Measurements from ENCODE around the gene MRPL45.
A peak's percentile ranks its signal among the peaks of the same experiment; 100 is the strongest.

Gene MRPL45

GRCh38 chr17:38343608-38344419 lies 46.8 kb downstream of the MRPL45 start, which contains the start of gene GPR179:
TSS of gene GPR179 (minus strand) at chr17:38343956. CDS start at chr17:38343789, 167 bp downstream.
- Histone ChIP-seq H3K36me3 (replicated peaks) (no peaks in the 10 kb centered on the region), H3K9me3 (no peaks in the 10 kb centered on the region), H3K4me3 (no peak within 1 kb of the TSS), H3K27me3 (ENCODE audit: low read depth) (no peaks in the 10 kb centered on the region), H3K4me1 (no peaks in the 10 kb centered on the region)
- no peak for DNase-seq (ENCODE audit: low spot score in 2 of 2)
- in situ Hi-C loops (cut with MboI; ENCODE audit: low sequenced_read_pairs) = loop anchor here (10.0 kb wide), 1 partner anchor 141 kb away; no protein-coding TSS in a partner anchor

- in situ Hi-C loops (cut with MboI; ENCODE audit: low sequenced_read_pairs) = loop anchor here (10.0 kb wide), 1 partner anchor 140 kb away; no protein-coding TSS in a partner anchor
- Histone ChIP-seq H3K36me3 (replicated peaks) (no peaks in the 10 kb centered on the region; the same call in 1 of the 2 replicates), H3K4me3 (no peak overlapping the region), H3K9me3 (no peaks in the 10 kb centered on the region), H3K27me3 (ENCODE audit: low read depth) (no peaks in the 10 kb centered on the region), H3K4me1 (no peaks in the 10 kb centered on the region; the same call in 1 of the 2 replicates)
- no peak for DNase-seq (ENCODE audit: low spot score in 2 of 2)
Measured at GRCh38 chr17:38344420-38344745, 47.4 kb downstream of the MRPL45 start.

- H3K36me3 ChIP-seq (replicated peaks) = no peaks in the 10 kb centered on the region; the same call in 1 of the 2 replicates
- no peak overlapping the region for H3K4me3 ChIP-seq
- no peaks in the 10 kb centered on the region for H3K27me3 ChIP-seq (ENCODE audit: low read depth)
- no peak for DNase-seq (ENCODE audit: low spot score in 2 of 2)
- H3K4me1 ChIP-seq = peaks cover 4% of the 10 kb centered on the region
- in situ Hi-C loops (cut with MboI; ENCODE audit: low sequenced_read_pairs) = loop anchor here (5.0 to 10.0 kb wide), 2 partner anchors 67 to 139 kb away; no protein-coding TSS in a partner anchor
- no peaks in the 10 kb centered on the region for H3K9me3 ChIP-seq
Measured at GRCh38 chr17:38345743-38346142, 48.8 kb downstream of the MRPL45 start.

- H3K36me3 ChIP-seq (replicated peaks) = no peaks in the 10 kb centered on the region; the same call in 1 of the 2 replicates
- no peak overlapping the region for H3K4me3 ChIP-seq
- peaks cover 22% of the 10 kb centered on the region for H3K4me1 ChIP-seq
- no peaks in the 10 kb centered on the region for H3K27me3 ChIP-seq (ENCODE audit: low read depth)
- DNase-seq (ENCODE audit: low spot score in 2 of 2) = peak; percentile 70 to 92
- in situ Hi-C loops (cut with MboI; ENCODE audit: low sequenced_read_pairs) = loop anchor here (5.0 to 10.0 kb wide), 2 partner anchors 63 to 136 kb away; no protein-coding TSS in a partner anchor
- no peaks in the 10 kb centered on the region for H3K9me3 ChIP-seq
Measured at GRCh38 chr17:38349097-38349730, 52.2 kb downstream of the MRPL45 start.

GRCh38 chr17:38350035-38350434 lies 53.1 kb downstream of the MRPL45 start:
- H3K4me1 ChIP-seq = peaks cover 30% of the 10 kb centered on the region
- in situ Hi-C loops (cut with MboI; ENCODE audit: low sequenced_read_pairs) = no loop called here
- H3K36me3 ChIP-seq (replicated peaks) = no peaks in the 10 kb centered on the region; the same call in 1 of the 2 replicates
- no peaks in the 10 kb centered on the region for H3K9me3 ChIP-seq
- H3K27me3 ChIP-seq (ENCODE audit: low read depth) = no peaks in the 10 kb centered on the region
- H3K4me3 ChIP-seq = no peak overlapping the region
- no peak for DNase-seq (ENCODE audit: low spot score in 2 of 2)

GRCh38 chr17:38351412-38352222 lies 54.6 kb downstream of the MRPL45 start, which contains the start of gene SOCS7:
TSS of gene SOCS7 (plus strand) at chr17:38351844. CDS start at chr17:38352053, 209 bp downstream.
- no peaks in the 10 kb centered on the region for H3K9me3 ChIP-seq
- peaks cover 35% of the 10 kb centered on the region for H3K4me1 ChIP-seq
- in situ Hi-C loops (cut with MboI; ENCODE audit: low sequenced_read_pairs) = no loop called here

GRCh38 chr17:38352245-38353085 lies 55.5 kb downstream of the MRPL45 start:
- in situ Hi-C loops (cut with MboI; ENCODE audit: low sequenced_read_pairs) = no loop called here
- no peaks in the 10 kb centered on the region for H3K27me3 ChIP-seq (ENCODE audit: low read depth)
- peak in 1 of 2 experiments; percentile 46 for DNase-seq (ENCODE audit: low spot score in 2 of 2)
- peak overlapping the region; percentile 65 for H3K4me3 ChIP-seq
- H3K36me3 ChIP-seq (replicated peaks) = no peaks in the 10 kb centered on the region; the same call in 1 of the 2 replicates
- peaks cover 38% of the 10 kb centered on the region for H3K4me1 ChIP-seq
- H3K9me3 ChIP-seq = no peaks in the 10 kb centered on the region

More at GRCh38 chr17:38351412-38352222, 54.6 kb downstream of the MRPL45 start, which contains the start of gene SOCS7:
- DNase-seq (ENCODE audit: low spot score in 2 of 2) = peak; percentile 78 to 97
- H3K36me3 ChIP-seq (replicated peaks) = no peaks in the 10 kb centered on the region; the same call in 1 of the 2 replicates
- no peaks in the 10 kb centered on the region for H3K27me3 ChIP-seq (ENCODE audit: low read depth)
- peak within 1 kb of the TSS; percentile 65 for H3K4me3 ChIP-seq

GRCh38 chr17:38353086-38353604 lies 56.2 kb downstream of the MRPL45 start:
- in situ Hi-C loops (cut with MboI; ENCODE audit: low sequenced_read_pairs) = no loop called here
- H3K27me3 ChIP-seq (ENCODE audit: low read depth) = no peaks in the 10 kb centered on the region
- H3K36me3 ChIP-seq (replicated peaks) = no peaks in the 10 kb centered on the region; the same call in 1 of the 2 replicates
- peak overlapping the region; percentile 65 for H3K4me3 ChIP-seq
- H3K9me3 ChIP-seq = no peaks in the 10 kb centered on the region
- peaks cover 44% of the 10 kb centered on the region for H3K4me1 ChIP-seq
- DNase-seq (ENCODE audit: low spot score in 2 of 2) = no peak

- Histone ChIP-seq H3K9me3 (no peaks in the 10 kb centered on the region), H3K4me1 (peaks cover 47% of the 10 kb centered on the region)
- in situ Hi-C loops (cut with MboI; ENCODE audit: low sequenced_read_pairs) = no loop called here
Measured at GRCh38 chr17:38353668-38354067, 56.7 kb downstream of the MRPL45 start.

GRCh38 chr17:38354466-38354865 lies 57.5 kb downstream of the MRPL45 start:
- in situ Hi-C loops (cut with MboI; ENCODE audit: low sequenced_read_pairs) = no loop called here
- no peaks in the 10 kb centered on the region for H3K9me3 ChIP-seq
- H3K4me3 ChIP-seq = peak overlapping the region; percentile 1; the same call in 1 of the 2 replicates
- peak; percentile 22 to 29 for DNase-seq (ENCODE audit: low spot score in 2 of 2)
- H3K4me1 ChIP-seq = peaks cover 47% of the 10 kb centered on the region
- H3K36me3 ChIP-seq (replicated peaks) = no peaks in the 10 kb centered on the region; the same call in 1 of the 2 replicates
- no peaks in the 10 kb centered on the region for H3K27me3 ChIP-seq (ENCODE audit: low read depth)

More at GRCh38 chr17:38353668-38354067, 56.7 kb downstream of the MRPL45 start:
- peak overlapping the region; percentile 65 for H3K4me3 ChIP-seq
- H3K27me3 ChIP-seq (ENCODE audit: low read depth) = no peaks in the 10 kb centered on the region
- H3K36me3 ChIP-seq (replicated peaks) = no peaks in the 10 kb centered on the region; the same call in 1 of the 2 replicates
- DNase-seq (ENCODE audit: low spot score in 2 of 2) = no peak

- Histone ChIP-seq H3K27me3 (ENCODE audit: low read depth) (no peaks in the 10 kb centered on the region), H3K4me1 (peaks cover 47% of the 10 kb centered on the region), H3K36me3 (replicated peaks) (no peaks in the 10 kb centered on the region; the same call in 1 of the 2 replicates), H3K9me3 (no peaks in the 10 kb centered on the region), H3K4me3 (no peak overlapping the region)
- in situ Hi-C loops (cut with MboI; ENCODE audit: low sequenced_read_pairs) = no loop called here
- DNase-seq (ENCODE audit: low spot score in 2 of 2) = no peak
Measured at GRCh38 chr17:38355251-38355650, 58.3 kb downstream of the MRPL45 start.

GRCh38 chr17:38357486-38358123 lies 60.6 kb downstream of the MRPL45 start:
- DNase-seq (ENCODE audit: low spot score in 2 of 2) = no peak
- in situ Hi-C loops (cut with MboI; ENCODE audit: low sequenced_read_pairs) = no loop called here

More at GRCh38 chr17:38357486-38358123, 60.6 kb downstream of the MRPL45 start:
- Histone ChIP-seq H3K4me1 (peaks cover 35% of the 10 kb centered on the region), H3K9me3 (no peaks in the 10 kb centered on the region), H3K36me3 (replicated peaks) (no peaks in the 10 kb centered on the region; the same call in none of the 2 replicates), H3K4me3 (no peak overlapping the region), H3K27me3 (ENCODE audit: low read depth) (no peaks in the 10 kb centered on the region)
